OCI-LY7 (cell line): ENCODE results near the gene PPA2. TPM values are rescaled to one million over a fixed set of nuclear protein-coding genes. Genes with fewer than 3 reads are reported as not detected.
A peak's percentile ranks its signal among the peaks of the same experiment; 100 is the strongest.

ENCODE experiments used
- Bru-seq: library from RNA; stranded (reverse); fragments of 400-500 nt; gene quantifications from one replicate; lab custom pipeline; 2021; lab: Mats Ljungman, UMichigan
- BruChase-seq, 2 experiments: library from RNA; stranded (reverse); fragments of 400-500 nt; gene quantifications; one replicate each; lab custom pipeline; 2021; lab: Mats Ljungman, UMichigan
- BruUV-seq: library from RNA; stranded (reverse); fragments of 400-500 nt; replicated peaks from 2 replicates; lab custom pipeline; 2021; lab: Mats Ljungman, UMichigan
- CTCF ChIA-PET: fragments of 300-600 bp; sonication (Branson Sonifier 250); formaldehyde crosslinking; loops from one replicate; lab custom pipeline; 2022; ENCODE audit warnings: antibody characterized with exemption; ENCODE audit not compliant: unreplicated experiment; lab: Charles Lee
- POLR2A ChIA-PET: fragments of 300-600 bp; sonication (Branson Sonifier 250); formaldehyde crosslinking; loops from one replicate; lab custom pipeline; 2022; ENCODE audit warnings: antibody characterized with exemption; lab: Charles Lee
- DNase-seq: peaks from one replicate; pipeline ENCODE4 v3.0.0-alpha.2; 2015; ENCODE audit warnings: low spot score
- H2AFZ ChIP-seq: fragments of 200-600 bp; sonication (generic), shearing (Covaris generic); 2 replicates; pipeline ENCODE4 v1.6.1; 2014; ENCODE audit warnings: mild to moderate bottlenecking, antibody characterized with exemption, low read length, moderate library complexity
- H3K27ac ChIP-seq: fragments of 200-600 bp; sonication (generic); 2 replicates; pipeline ENCODE4 v1.5.1; 2014; ENCODE audit warnings: mixed run types, low read depth, mild to moderate bottlenecking, moderate library complexity, low read length, inconsistent platforms; ENCODE audit not compliant: poor library complexity, severe bottlenecking
- H3K36me3 ChIP-seq: fragments of 200-600 bp; sonication (generic); 2 replicates; pipeline ENCODE4 v1.6.1; 2014; ENCODE audit warnings: mild to moderate bottlenecking, antibody characterized with exemption, low read length, moderate library complexity, mixed read lengths; ENCODE audit not compliant: insufficient read depth
- H3K4me1 ChIP-seq: fragments of 200-600 bp; sonication (generic); 2 replicates; pipeline ENCODE4 v1.5.1; 2014; ENCODE audit warnings: mild to moderate bottlenecking, low read length; ENCODE audit not compliant: insufficient read depth, poor library complexity, severe bottlenecking
- H3K4me2 ChIP-seq: fragments of 200-600 bp; sonication (generic); 2 replicates; pipeline ENCODE4 v1.6.1; 2014; ENCODE audit warnings: mild to moderate bottlenecking, low read length
- H3K4me3 ChIP-seq: fragments of 200-600 bp; sonication (generic); 2 replicates; pipeline ENCODE4 v1.5.1; 2014; ENCODE audit warnings: mild to moderate bottlenecking, low read depth, low read length; ENCODE audit not compliant: poor library complexity, severe bottlenecking
- H3K79me2 ChIP-seq: fragments of 200-600 bp; sonication (generic); 2 replicates; pipeline ENCODE4 v1.6.1; 2016; ENCODE audit warnings: low read depth, mild to moderate bottlenecking, low read length, moderate library complexity, mixed read lengths; ENCODE audit not compliant: insufficient read depth
- H3K9me2 ChIP-seq: fragments of 200-600 bp; sonication (generic); 2 replicates; pipeline ENCODE4 v1.6.1; 2016; ENCODE audit warnings: mild to moderate bottlenecking, low read length, mixed read lengths; ENCODE audit not compliant: insufficient read depth
- H3K9me3 ChIP-seq: fragments of 200-600 bp; sonication (generic); 2 replicates; pipeline ENCODE4 v1.6.1; 2014; ENCODE audit warnings: mild to moderate bottlenecking, mixed run types, low read length, mixed read lengths
- H4K20me1 ChIP-seq: fragments of 200-600 bp; sonication (generic); 2 replicates; pipeline ENCODE4 v1.6.1; 2014; ENCODE audit warnings: mild to moderate bottlenecking, antibody characterized with exemption, low read length, moderate library complexity, mixed read lengths; ENCODE audit not compliant: insufficient read depth
- CTCF ChIP-seq: fragments of 200-600 bp; sonication (generic); conservative IDR thresholded peaks from 2 replicates; pipeline ENCODE4 v1.5.1; 2014; ENCODE audit warnings: mild to moderate bottlenecking, antibody characterized with exemption, low read length, moderate library complexity, mixed read lengths
- EZH2phosphoT487 ChIP-seq: fragments of 200-600 bp; sonication (generic); IDR thresholded peaks from 2 replicates; pipeline ENCODE4 v1.6.1; 2018; ENCODE audit warnings: low read depth, borderline replicate concordance, mild to moderate bottlenecking, mixed run types, antibody characterized with exemption, low read length, moderate library complexity, mixed read lengths
- intact Hi-C: fragments of 100-400 bp; cut with micrococcal nuclease; formaldehyde crosslinking; loops from one replicate; pipeline ENCODE4 v1.10.0; 2022; ENCODE audit not compliant: unreplicated experiment
- long read RNA-seq: library from polyadenylated mRNA; stranded (forward); transcript quantifications from one replicate; pipeline ENCODE4 v2.0.0, GENCODE V29; 2022
- total RNA-seq, 2 experiments: library from RNA; depleted of rRNA in 1 of 2; stranded (reverse); fragments of >200 nt in 1 of 2; shearing (Covaris generic) in 1 of 2; gene quantifications; 2 replicates each; pipeline ENCODE4 v1.2.3, GENCODE V29; 2014 to 2022

Gene PPA2
- 55.7 and 73.1 TPM in 2 replicates for total RNA-seq (2014; rRNA removed; shearing (Covaris generic))
- 74.6 and 77.7 TPM in 2 replicates for total RNA-seq (2022)
- percentile 77 among the genes with signal in this experiment for Bru-seq, nascent RNA
- percentile 74 among the genes with signal in this experiment for BruChase-seq, experiment 1, labeled RNA remaining after a 6-hour chase
- BruChase-seq, experiment 2, labeled RNA remaining after a 2-hour chase: percentile 80 among the genes with signal in this experiment
- long read RNA-seq, transcript PPA2-201 (12 exons, 1,684 nt): major isoform, 53 of 116 reads
- long read RNA-seq, transcript PPA2-202 (11 exons, 1,414 nt): minor isoform, 7 of 116 reads
- long read RNA-seq, transcript PPA2-206 (8 exons, 778 nt): minor isoform, 5 of 116 reads
- long read RNA-seq, partial matches to known transcripts: 1 of 116 reads
- long read RNA-seq, other reads (novel, unspliced or antisense): 42 of 116 reads

- H3K4me1 ChIP-seq: peaks cover 21% of the 10 kb centered on the region
- peaks cover 9% of the 10 kb centered on the region; the same call in 1 of the 2 replicates for H3K36me3 ChIP-seq
- no TSS peak for BruUV-seq
- peak within 1 kb of the TSS; percentile 91 for H3K4me3 ChIP-seq
- intact Hi-C loops: loop anchor here (1.0 to 5.0 kb wide), 2 partner anchors 235 to 844 kb away; partner anchors contain the start of genes AIMP1, GSTCD, INTS12 and TBCK
- no peak for TF ChIP-seq EZH2phosphoT487
- no peak for TF ChIP-seq CTCF
- peak within 1 kb of the TSS; percentile 83 for H2AFZ ChIP-seq
- peak within 1 kb of the TSS; percentile 77 for H3K4me2 ChIP-seq
- DNase-seq: peak; percentile 93
- H4K20me1 ChIP-seq: peaks cover 25% of the 10 kb centered on the region
- peak within 1 kb of the TSS; percentile 79 for H3K27ac ChIP-seq
- no peaks in the 10 kb centered on the region for H3K9me2 ChIP-seq
- no peaks in the 10 kb centered on the region for H3K9me3 ChIP-seq
- ChIA-PET POLR2A (interaction anchor here (0.6 to 1.7 kb wide), 17 partner anchors 9 to 730 kb away, joined by 3 to 8 read pairs (median 5); no protein-coding TSS in a partner anchor), CTCF (interaction anchor here (1.2 to 1.3 kb wide), 3 partner anchors 12 to 843 kb away, joined by 3 to 4 read pairs (median 4); partner anchors contain the start of gene AIMP1)
- H3K79me2 ChIP-seq: peaks cover 47% of the 10 kb centered on the region; the same call in 1 of the 2 replicates
Measured at GRCh38 chr4:105473324-105474098, at the start of gene PPA2. PPA2 (minus strand) TSS chr4:105474062; CDS start chr4:105474050, 12 bp downstream.

- no peak overlapping the region for H2AFZ ChIP-seq
- no peaks in the 10 kb centered on the region for H3K79me2 ChIP-seq
- no peaks in the 10 kb centered on the region for H3K9me2 ChIP-seq
- H3K4me1 ChIP-seq: no peaks in the 10 kb centered on the region
- H3K4me3 ChIP-seq: no peak overlapping the region
- no peak overlapping the region for H3K4me2 ChIP-seq
- H3K9me3 ChIP-seq: no peaks in the 10 kb centered on the region
- H3K27ac ChIP-seq: no peak overlapping the region
- H3K36me3 ChIP-seq: no peaks in the 10 kb centered on the region
- intact Hi-C loops: loop anchor here (2.0 kb wide), 1 partner anchor 194 kb away; no protein-coding TSS in a partner anchor
- CTCF ChIA-PET: interaction anchor here (0.6 kb wide), 1 partner anchor 1066 kb away, joined by 3 read pairs; no protein-coding TSS in a partner anchor
- DNase-seq: peak; percentile 39
- POLR2A ChIA-PET: interaction anchor here (0.6 to 1.0 kb wide), 3 partner anchors 107 to 194 kb away, joined by 3 read pairs; no protein-coding TSS in a partner anchor
- no peaks in the 10 kb centered on the region for H4K20me1 ChIP-seq
- TF ChIP-seq EZH2phosphoT487: no peak
- TF ChIP-seq CTCF: peak; percentile 85
- BruUV-seq: no TSS peak
Measured at GRCh38 chr4:105520819-105521790, 47.2 kb upstream of the PPA2 start.
